AG04450 (cell line): ENCODE data around the gene ST3GAL6. TPM values are rescaled to one million over a fixed set of nuclear protein-coding genes. Genes with fewer than 3 reads are reported as not detected.

ENCODE experiments used
- CTCF ChIA-PET: fragments of 300-600, 350-600 bp; formaldehyde crosslinking; extraction: SDS; loops from one replicate; lab custom pipeline; 2022; ENCODE audit warnings: antibody characterized with exemption, inconsistent platforms; lab: Charles Lee
- POLR2A ChIA-PET: fragments of 350-600 bp; formaldehyde crosslinking; extraction: SDS; loops from one replicate; lab custom pipeline; 2021; ENCODE audit warnings: antibody characterized with exemption, inconsistent platforms; lab: Yijun Ruan, JAX
- DNase-seq: peaks from one replicate; pipeline ENCODE4 v3.0.0-alpha.2; 2011; ENCODE audit warnings: low read depth, low spot score
- H3K27ac ChIP-seq: one replicate; pipeline ENCODE4 v1.5.1; 2012; ENCODE audit warnings: low read depth, low read length, control low read depth
- H3K27me3 ChIP-seq: one replicate; pipeline ENCODE4 v1.6.0; 2012; ENCODE audit warnings: low read length; ENCODE audit not compliant: control insufficient read depth, insufficient read depth
- H3K4me3 ChIP-seq: 2 replicates; pipeline ENCODE4 v1.5.1; 2011; ENCODE audit warnings: mild to moderate bottlenecking, low read depth, low read length, control low read depth
- H3K9me3 ChIP-seq: 2 replicates; pipeline ENCODE4 v1.5.1; 2012; ENCODE audit warnings: low read length; ENCODE audit not compliant: control insufficient read depth, insufficient read depth
- polyA plus RNA-seq: library from polyadenylated mRNA; depleted of rRNA; stranded (reverse); fragments of >200 nt; gene quantifications from 2 replicates; pipeline ENCODE4 v1.2.3, GENCODE V29; 2011
- TF ChIP-seq, protein P1 (sequence below): IDR thresholded peaks from 2 replicates; pipeline ENCODE4 v1.5.1; 2011; ENCODE audit warnings: low read depth, low read length, control low read depth, inconsistent platforms

The ST3GAL6 gene
- polyA plus RNA-seq, 1 experiment: 1.9 TPM

DNA sequence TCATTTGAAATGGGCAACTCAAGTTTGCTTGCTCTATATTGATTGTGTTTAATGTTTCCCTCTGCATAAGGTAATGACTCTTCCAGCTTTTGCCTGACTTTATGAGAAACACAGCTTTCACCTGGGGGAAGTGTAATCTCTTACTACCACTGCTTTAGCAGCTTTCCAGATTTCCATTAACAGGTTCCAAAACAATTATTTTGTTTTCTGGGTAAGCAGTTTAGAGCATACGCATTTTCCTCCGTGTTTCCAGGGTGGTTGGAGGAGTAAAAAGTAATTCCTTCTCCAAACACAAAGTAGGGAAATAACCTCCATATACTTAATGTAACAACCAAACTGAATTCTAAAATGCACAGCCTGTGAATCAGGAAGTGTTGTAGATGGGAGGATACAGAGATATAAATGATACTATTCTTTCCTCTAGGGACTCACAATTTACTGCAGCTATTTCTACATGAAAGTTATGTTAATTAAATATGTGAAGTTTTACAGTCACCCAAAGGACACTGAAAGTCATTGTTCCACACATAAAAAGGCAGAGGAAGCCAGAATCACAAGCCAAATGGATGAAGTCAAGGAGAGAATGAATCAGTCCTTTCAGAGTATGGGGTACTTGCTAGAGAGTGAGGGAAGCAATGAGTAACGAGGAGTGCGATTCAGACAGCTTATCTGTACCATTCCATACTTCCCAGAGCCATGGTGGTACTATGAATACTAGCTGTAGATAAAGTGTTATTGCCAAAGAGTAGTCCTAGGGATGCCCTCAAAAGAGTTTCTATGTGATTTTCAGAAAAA lies 16.6 kb downstream of the ST3GAL6 start:
- POLR2A ChIA-PET: no interaction called here
- Histone ChIP-seq H3K4me3 (no peak overlapping the region), H3K9me3 (no peaks in the 10 kb centered on the region), H3K27ac (no peak overlapping the region), H3K27me3 (no peaks in the 10 kb centered on the region)
- TF ChIP-seq, protein P1, sequence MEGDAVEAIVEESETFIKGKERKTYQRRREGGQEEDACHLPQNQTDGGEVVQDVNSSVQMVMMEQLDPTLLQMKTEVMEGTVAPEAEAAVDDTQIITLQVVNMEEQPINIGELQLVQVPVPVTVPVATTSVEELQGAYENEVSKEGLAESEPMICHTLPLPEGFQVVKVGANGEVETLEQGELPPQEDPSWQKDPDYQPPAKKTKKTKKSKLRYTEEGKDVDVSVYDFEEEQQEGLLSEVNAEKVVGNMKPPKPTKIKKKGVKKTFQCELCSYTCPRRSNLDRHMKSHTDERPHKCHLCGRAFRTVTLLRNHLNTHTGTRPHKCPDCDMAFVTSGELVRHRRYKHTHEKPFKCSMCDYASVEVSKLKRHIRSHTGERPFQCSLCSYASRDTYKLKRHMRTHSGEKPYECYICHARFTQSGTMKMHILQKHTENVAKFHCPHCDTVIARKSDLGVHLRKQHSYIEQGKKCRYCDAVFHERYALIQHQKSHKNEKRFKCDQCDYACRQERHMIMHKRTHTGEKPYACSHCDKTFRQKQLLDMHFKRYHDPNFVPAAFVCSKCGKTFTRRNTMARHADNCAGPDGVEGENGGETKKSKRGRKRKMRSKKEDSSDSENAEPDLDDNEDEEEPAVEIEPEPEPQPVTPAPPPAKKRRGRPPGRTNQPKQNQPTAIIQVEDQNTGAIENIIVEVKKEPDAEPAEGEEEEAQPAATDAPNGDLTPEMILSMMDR: no peak
- CTCF ChIA-PET: interaction anchor here (0.7 to 3.0 kb wide), 3 partner anchors 38 to 182 kb away, joined by 4 to 16 read pairs (median 4); no protein-coding TSS in a partner anchor
- DNase-seq: no peak

DNA sequence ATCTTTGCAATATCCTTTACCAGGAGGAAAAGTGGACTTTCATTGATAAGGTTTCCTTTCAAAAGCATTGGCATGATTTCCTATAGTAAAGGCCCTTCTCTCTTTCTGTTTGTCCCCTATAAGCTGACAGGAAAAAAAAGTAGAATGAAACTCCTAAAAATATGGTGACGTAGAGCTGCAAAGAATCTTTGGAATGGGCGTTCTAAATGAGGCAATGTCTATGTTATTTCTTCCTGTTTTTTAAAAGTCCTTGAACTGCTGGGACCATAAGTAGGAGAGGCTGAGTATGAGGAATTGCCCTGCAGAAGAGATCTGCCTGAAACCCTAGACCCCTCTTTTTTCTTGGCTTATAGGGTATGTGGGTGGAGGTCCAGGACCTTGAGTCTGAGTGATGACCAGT lies 17.2 kb downstream of the ST3GAL6 start:
- TF ChIP-seq, protein P1: no peak
- Histone ChIP-seq H3K9me3 (no peaks in the 10 kb centered on the region), H3K27me3 (no peaks in the 10 kb centered on the region), H3K27ac (no peak overlapping the region), H3K4me3 (no peak overlapping the region)
- DNase-seq: no peak
- ChIA-PET POLR2A (no interaction called here), CTCF (no interaction called here)

DNA sequence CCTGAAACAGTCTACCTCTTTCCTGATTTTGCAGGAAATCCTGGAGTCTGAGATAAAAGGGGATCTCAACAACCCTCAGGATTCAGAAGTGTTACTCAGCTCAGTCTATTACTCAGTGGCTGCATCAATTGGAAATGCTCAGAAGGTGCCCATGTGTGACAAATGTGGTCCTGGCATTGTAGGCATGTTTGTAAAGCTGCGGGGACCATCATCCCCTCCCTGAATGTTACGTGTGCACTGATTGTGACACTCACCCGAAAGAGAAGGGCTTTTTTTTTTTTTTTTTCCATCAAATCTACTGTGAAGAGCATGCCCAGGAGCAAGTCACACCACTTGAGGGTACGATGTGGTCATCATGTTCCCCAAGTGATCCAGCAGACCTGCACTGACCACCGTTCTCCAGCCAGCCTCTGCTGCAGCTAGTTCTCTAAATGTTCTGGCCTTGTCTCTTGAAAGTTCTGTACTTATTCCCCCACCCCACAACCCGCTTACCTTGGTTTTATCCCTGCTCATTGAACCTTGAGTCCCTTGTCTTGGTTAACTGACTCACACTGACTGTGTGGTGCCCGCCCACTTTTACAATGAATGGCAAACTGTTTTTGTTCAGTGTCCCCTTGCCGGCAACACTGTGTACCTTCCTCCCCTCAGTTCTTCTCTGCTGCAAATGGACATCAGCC lies 19.8 kb downstream of the ST3GAL6 start:
- Histone ChIP-seq H3K4me3 (no peak overlapping the region), H3K27me3 (no peaks in the 10 kb centered on the region), H3K9me3 (no peaks in the 10 kb centered on the region), H3K27ac (no peak overlapping the region)
- ChIA-PET POLR2A (no interaction called here), CTCF (no interaction called here)
- TF ChIP-seq, protein P1: no peak
- no peak for DNase-seq

DNA sequence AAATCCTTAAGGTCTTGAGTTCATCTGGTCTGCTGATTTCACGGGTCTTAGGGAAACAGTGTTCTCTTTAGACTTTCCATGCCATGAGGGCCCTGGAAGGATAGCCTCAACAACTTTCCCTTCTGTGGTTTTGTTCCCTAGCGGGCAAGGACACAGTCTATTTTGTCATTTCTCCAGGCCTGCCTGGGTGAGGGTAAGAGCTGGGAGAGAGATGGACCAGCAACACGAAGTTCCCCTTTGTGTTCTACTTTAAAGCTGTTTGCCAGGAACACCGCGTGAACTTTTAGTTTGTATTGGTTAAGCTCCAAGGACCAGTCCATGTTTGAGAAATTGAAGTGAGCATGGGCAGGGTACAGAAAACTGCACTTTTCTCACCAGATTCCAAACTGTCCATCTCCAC lies 20.9 kb downstream of the ST3GAL6 start:
- TF ChIP-seq, protein P1: no peak
- Histone ChIP-seq H3K27me3 (no peaks in the 10 kb centered on the region), H3K9me3 (no peaks in the 10 kb centered on the region), H3K27ac (no peak overlapping the region), H3K4me3 (no peak overlapping the region)
- ChIA-PET CTCF (interaction anchor here (3.2 kb wide), 1 partner anchor 187 kb away, joined by 12 read pairs; no protein-coding TSS in a partner anchor), POLR2A (interaction anchor here (0.7 kb wide), 1 partner anchor 190 kb away, joined by 3 read pairs; the partner anchor contains the start of gene CPOX)
- DNase-seq: no peak
